MM.1S (cell line): ENCODE data around the gene PVR.

ENCODE experiments used
- CTCF ChIP-seq: fragments of 300-600 bp; sonication (generic); IDR thresholded peaks from 2 replicates; pipeline ENCODE4 v1.5.1; 2016; ENCODE audit warnings: antibody characterized with exemption, low read length, mixed read lengths
- EZH2 ChIP-seq: fragments of 300-600 bp; sonication (generic); optimal IDR thresholded peaks from 2 replicates; pipeline ENCODE3; 2017; ENCODE audit warnings: low read depth, mild to moderate bottlenecking, antibody characterized with exemption, low read length, mixed read lengths
- EZH2phosphoT487 ChIP-seq: fragments of 300-600 bp; sonication (generic); IDR thresholded peaks from 2 replicates; pipeline ENCODE4 v1.6.1; 2018; ENCODE audit warnings: antibody characterized with exemption, low read length

DNA sequence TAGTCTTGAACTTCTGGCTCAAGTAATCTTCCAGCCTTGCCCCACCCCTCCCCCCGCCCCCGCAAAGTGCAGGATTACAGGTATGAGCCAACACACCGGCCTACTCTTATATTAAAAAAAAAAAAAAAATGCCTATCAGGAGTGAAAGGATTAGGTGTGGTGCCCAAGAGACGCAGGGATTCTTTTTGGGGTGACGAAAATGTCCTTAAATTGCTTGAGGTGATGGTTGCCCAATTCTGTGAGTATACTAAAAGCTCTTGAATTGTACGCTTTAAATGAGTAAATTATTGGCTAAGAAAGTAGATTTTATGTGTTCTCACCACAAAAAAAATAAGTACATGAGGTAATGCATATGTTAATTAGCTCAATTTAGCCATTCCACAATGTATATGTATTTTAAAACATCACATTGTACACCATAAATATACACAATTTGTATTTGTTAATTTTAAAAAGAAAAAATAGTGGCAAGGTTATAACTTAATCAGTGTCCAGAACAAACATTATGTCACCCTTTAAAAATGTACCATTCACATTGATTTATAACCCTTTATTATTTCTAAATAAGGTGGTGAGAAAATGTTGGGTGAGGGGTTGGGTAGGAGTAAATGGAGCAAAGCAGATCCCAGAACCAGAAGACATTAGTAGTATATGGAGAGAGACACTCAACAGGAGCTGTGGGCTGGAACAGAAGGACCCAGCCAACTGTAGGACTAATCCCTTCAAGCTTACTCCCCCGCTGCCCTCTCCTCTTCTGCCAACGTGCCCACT, 26.4 kb upstream of the PVR start:
- TF ChIP-seq CTCF (no peak), EZH2phosphoT487 (no peak), EZH2 (no peak)
